GM19099 (cell line): ENCODE data around the gene MED12L.

Source experiments
- POLR2A ChIP-seq: IDR thresholded peaks from 3 replicates; pipeline ENCODE4 v1.6.1; 2011; ENCODE audit warnings: low read depth; ENCODE audit not compliant: insufficient read length; ENCODE audit errors: extremely low read depth

Gene MED12L

GRCh38 chr3:151227807-151228665 is 142.6 kb downstream of the MED12L start:
- TF ChIP-seq POLR2A, result no peak

GRCh38 chr3:151228666-151229040 is 143.2 kb downstream of the MED12L start:
- TF ChIP-seq POLR2A, result no peak

- TF ChIP-seq POLR2A, result no peak
Observed at GRCh38 chr3:151230646-151231045, 145.2 kb downstream of the MED12L start.

- TF ChIP-seq POLR2A, result no peak
Observed at GRCh38 chr3:151232991-151233390, 147.5 kb downstream of the MED12L start.

GRCh38 chr3:151234825-151235224 is 149.4 kb downstream of the MED12L start:
- no peak for TF ChIP-seq POLR2A

GRCh38 chr3:151236316-151236715 is 150.9 kb downstream of the MED12L start:
- TF ChIP-seq POLR2A, result no peak

- no peak for TF ChIP-seq POLR2A
Observed at GRCh38 chr3:151236736-151237135, 151.3 kb downstream of the MED12L start.

GRCh38 chr3:151248772-151249337 is 163.4 kb downstream of the MED12L start:
- TF ChIP-seq POLR2A, result no peak

GRCh38 chr3:151256749-151257148 is 171.3 kb downstream of the MED12L start:
- TF ChIP-seq POLR2A, result no peak

- no peak for TF ChIP-seq POLR2A
Observed at GRCh38 chr3:151259664-151260063, 174.2 kb downstream of the MED12L start.

- no peak for TF ChIP-seq POLR2A
Observed at GRCh38 chr3:151262871-151263525, 177.5 kb downstream of the MED12L start.

GRCh38 chr3:151264605-151265004 is 179.1 kb downstream of the MED12L start:
- no peak for TF ChIP-seq POLR2A

- no peak for TF ChIP-seq POLR2A
Observed at GRCh38 chr3:151265166-151265565, 179.7 kb downstream of the MED12L start.

- TF ChIP-seq POLR2A, result no peak
Observed at GRCh38 chr3:151265866-151266265, 180.4 kb downstream of the MED12L start.

- TF ChIP-seq POLR2A, result no peak
Observed at GRCh38 chr3:151267066-151267465, 181.6 kb downstream of the MED12L start.
